G401.6 (cell line): ENCODE measurements around the gene BBC3.

Experiments
- FAIRE-seq: peaks from 2 replicates; lab custom pipeline; 2012; peaks lifted over from hg19 to GRCh38; lab: Jason Lieb, UNC

BBC3 gene

DNA sequence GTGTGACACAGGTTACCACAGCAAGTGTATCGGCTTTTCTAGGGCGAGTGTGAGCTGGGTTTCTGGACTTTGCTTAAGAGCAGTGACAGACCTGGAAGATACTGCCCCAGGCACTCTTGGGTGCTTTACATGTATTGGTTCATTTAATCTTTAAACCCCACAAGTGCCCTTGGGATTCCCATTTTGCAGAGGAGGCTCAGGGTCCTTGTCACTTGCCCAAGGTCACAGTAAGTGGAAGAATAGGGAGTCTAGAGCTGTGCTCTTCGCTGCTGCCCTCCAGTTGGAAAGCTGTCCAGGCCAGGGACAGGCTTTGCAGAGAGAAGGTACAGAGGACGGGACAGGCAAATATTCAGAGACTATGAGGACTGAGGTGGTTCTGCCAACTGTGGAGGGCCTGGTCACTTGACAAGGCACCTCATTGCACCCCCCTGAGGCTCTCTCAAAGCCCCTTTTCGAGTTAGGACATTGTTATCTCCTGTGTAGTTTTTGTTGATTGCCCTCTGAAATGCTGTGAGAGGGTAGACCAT is 42.4 kb downstream of the BBC3 start:
- FAIRE-seq: no peak

DNA sequence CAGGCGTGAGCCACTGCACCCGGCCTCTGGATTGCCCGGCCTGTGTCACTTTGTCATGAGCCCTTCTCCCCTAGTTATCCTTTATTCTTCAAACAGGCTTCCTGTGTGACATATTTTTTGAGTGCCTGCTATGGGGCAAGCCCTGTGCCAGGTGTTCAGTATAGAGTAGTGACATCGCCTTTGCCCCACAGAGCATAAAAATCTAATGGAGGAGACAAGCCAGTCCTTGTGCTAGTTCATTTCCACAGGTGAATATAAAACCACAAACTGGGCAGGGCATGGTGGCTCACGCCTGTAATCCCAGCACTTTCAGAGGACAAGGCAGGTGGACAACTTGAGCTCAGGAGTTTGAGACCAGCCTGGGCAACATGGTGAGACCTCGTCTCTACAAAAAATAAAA is 43.2 kb downstream of the BBC3 start:
- no peak for FAIRE-seq

DNA sequence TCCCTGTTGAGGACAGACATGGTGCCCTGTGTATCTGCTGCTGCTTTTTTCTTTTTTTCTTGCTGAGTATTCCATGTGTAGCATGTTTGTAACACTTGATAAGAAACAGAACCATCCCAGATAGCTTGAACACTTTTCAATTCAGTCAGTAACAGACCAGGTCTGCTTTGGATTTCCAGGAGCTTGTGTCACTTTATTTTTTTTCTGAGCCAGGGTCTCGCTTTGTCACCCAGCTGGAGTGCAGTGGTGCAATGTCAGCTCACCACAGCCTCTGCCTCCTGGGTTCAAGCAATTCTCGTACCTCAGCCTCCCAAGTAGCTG is 43.7 kb downstream of the BBC3 start:
- no peak for FAIRE-seq

DNA sequence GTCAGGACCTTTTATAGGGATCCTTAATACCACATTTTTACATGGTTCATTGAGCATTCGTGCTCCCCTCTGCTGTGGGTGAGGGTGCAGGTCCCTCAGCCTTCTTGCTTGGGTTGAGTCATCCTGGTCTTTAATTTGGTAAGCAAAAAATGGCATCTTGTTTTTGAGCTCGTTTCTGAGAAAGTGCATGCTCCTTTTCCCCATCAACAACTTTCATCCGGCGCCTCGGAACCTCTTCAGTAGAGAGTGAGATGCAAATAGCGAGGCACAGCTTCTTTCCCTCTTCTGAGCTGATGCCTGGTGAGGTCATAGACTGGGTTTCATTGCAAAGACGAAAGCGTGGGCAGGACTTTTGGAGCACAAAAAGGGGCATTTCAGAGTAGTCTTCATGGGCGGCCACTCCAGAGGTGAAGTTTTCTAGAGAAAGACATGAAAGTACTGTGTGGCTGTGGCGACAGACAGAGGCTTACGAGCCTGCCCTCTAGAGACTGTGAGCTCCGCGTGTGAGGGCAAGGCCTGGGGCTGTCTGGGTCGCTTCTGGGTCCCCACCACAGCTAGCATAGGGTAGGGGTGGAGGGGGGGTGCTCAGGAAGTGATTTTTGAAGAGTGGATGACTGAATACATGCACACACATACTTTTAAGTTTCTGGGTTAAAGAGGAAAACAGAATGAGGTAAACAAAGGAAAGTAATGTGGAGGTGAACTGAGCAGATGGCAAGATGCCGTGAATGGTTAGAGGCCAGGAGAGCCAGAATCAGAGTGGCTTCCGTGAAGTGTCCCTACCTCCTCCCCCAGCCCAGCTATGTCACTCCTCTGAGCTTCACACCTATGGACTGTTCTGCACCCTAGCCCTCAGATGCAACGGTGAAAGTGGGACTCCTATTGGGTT is 44.3 kb downstream of the BBC3 start:
- no peak for FAIRE-seq

DNA sequence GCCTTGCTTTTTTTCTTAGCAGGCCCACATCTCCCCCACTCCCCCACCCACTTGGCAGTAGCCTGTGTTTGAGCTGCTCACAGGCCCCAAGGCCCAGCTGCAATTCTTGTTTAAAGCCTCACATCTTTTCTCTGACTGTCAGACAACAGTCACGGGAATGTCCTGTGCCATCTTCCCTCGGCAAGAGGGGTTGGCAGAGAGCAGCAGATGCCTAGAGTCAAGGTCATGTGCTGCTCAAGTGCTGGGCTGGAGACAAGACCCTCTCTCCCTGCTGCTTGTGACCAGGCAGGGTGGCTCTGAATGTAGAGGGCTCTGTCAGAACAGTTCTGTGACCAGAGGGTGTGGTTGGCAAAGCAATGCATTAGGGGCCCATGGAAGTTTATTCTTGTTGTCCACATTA is 47.4 kb downstream of the BBC3 start:
- no peak for FAIRE-seq

DNA sequence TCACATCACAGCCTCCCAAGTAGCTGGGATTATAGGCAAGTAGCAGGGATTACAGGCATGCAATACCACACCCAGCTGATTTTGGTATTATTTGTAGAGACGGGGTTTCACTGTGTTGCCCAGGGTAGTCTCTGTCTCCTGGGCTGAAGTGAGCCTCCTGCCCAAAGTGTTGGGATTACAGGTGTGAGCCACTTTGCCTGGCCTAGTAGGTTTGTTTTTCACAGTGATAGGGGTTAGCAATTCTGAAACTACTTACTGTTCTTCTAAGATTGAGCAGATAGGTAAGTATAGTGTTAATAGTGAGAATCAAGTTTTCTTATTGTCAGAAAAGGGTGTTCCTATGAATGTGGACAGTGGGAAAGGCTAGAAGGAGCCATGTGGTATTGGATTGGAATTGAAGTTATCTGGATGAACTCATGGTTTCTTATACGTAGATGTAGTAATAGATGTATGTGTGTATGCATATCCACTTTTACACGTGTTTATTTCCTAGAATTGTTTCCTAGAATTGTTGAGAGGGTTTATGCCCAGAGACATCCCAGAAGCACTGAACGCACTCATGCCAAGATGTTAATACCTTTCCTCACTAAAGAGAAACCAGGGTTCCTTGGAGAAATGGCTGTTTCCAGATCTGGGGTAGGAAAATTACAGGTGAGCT is 51.2 kb downstream of the BBC3 start:
- no peak for FAIRE-seq

DNA sequence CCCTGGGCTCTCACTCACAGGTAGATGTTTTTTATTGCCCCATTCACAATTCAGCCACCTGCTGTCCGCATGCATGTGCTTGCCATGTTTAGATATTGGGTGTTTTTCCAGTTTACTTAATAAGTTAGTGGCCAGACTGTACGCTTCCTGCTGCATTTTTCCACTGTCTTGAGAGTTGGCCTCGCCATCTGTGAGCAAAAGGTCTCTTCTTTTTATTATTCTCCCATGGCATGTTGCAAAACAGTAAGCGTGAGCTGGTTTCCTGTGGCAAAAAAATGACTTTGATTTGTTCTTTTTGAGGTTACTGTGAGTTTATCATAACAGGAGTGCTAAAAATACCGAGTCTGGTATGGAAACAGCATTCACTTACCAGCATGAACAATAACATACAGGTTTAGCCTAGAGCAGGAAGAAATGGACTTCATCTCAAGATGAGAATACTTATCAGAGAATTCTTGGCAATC is 54.3 kb downstream of the BBC3 start:
- FAIRE-seq: no peak

DNA sequence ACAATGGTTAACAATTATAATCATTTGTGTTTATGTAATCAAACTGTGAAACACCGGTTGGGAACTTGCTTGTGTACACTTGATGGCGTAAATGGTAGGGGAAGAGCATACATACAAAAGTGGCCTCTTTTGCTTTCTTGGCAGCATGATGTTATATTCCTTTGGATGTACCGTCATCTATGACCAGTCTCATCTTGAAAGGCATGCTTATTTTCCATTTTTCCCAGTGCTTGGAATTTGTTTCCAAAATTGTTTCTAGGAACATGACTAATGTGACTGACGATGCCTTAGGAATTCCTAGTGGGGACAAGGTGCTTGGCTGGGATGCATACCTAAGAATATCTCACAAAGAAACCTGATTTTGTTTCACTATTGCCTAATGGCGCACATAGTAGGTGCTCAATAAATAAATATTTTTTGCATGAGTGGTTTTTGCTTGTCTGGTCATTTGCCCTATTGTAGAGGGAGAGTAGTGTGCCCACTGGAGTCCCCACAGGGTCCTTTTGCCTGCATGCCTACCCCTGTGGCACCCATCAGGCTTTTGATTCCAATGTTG is 54.9 kb downstream of the BBC3 start:
- no peak for FAIRE-seq

DNA sequence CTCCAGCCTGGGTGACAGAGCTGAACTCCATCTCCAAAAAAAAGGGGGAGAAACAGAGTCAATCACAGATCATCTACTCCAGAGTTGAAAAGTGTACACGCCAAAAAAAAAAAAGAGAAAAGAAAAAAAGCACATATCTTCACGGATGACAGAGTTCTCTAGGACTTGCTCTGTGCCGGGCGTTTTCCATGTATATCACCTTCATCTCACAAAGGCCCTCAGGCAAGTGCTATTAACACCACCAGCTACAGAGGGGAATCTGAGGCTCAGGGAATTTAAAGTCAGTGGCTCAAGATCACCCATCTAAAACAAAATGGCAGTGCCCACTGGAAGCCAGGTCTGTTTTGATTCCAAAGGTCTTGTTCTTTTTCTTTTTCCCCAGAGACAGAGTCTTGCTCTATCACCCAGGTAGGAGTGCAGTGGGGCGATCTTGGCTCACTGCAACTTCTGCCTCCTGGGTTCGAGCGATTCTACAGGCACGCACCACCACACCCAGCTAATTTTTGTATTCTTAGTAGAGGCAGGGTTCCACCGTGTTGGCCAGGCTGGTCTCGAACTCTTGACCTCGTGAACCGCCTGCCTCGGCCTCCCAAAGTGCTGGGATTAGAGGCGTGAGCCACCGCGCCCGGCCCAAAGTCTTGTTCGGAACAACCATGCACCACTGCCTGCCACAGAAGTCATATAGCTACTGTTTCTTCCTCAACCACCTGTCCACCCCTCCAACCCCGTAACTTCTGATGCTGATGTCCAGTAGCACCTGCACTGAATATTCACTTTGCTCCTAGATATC is 58.1 kb downstream of the BBC3 start:
- no peak for FAIRE-seq
